ENCODE measurements around the gene PIGO.

DNA sequence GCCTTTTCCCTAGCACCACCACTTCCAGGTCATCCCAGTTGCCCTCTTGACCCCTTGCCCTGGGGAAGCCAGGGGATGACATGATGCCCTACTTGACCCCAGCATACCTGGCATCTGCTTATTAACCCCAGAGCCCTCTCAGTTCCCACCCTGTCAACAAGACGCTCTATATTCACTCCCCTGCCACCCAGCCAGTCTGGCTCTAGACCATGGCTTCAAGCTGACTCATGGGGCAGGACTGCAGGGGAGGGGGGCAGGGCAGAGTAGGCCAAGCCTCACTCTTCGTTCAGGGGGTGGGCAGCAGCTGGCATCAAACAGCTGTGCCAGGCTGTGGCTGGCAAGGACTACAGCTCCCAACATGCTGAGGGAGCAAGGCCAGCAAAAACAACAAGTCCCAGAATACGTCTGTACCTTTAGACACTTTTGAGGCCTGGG lies 14.0 kb upstream of the PIGO start:
- TF ChIP-seq, protein P1, sequence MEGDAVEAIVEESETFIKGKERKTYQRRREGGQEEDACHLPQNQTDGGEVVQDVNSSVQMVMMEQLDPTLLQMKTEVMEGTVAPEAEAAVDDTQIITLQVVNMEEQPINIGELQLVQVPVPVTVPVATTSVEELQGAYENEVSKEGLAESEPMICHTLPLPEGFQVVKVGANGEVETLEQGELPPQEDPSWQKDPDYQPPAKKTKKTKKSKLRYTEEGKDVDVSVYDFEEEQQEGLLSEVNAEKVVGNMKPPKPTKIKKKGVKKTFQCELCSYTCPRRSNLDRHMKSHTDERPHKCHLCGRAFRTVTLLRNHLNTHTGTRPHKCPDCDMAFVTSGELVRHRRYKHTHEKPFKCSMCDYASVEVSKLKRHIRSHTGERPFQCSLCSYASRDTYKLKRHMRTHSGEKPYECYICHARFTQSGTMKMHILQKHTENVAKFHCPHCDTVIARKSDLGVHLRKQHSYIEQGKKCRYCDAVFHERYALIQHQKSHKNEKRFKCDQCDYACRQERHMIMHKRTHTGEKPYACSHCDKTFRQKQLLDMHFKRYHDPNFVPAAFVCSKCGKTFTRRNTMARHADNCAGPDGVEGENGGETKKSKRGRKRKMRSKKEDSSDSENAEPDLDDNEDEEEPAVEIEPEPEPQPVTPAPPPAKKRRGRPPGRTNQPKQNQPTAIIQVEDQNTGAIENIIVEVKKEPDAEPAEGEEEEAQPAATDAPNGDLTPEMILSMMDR (IDR thresholded peaks at IDR 0.05) = no peak
- TF ChIP-seq POLR2AphosphoS5 (IDR thresholded peaks at IDR 0.05; ENCODE audit: insufficient read depth in 1 of 2, low read depth in 1 of 2) (no peak), POLR2A (IDR thresholded peaks at IDR 0.05) (no peak)

Measured in vagina (tissue), 2 donors.